Loucy (cell line): Measurements from ENCODE around the gene SH3BP4.

ENCODE experiments used
- CTCF ChIP-seq: fragments of 200-600 bp; sonication (generic); conservative IDR thresholded peaks from 2 replicates; pipeline ENCODE4 v1.5.1; 2014; ENCODE audit warnings: mild to moderate bottlenecking, antibody characterized with exemption, low read length
- EZH2phosphoT487 ChIP-seq: fragments of 200-600 bp; IDR thresholded peaks from 2 replicates; pipeline ENCODE4 v1.6.1; 2018; ENCODE audit warnings: antibody characterized with exemption, mild to moderate bottlenecking, moderate library complexity, borderline replicate concordance

- no peak for TF ChIP-seq CTCF
- no peak for TF ChIP-seq EZH2phosphoT487
These were observed 15.5 kb downstream of the SH3BP4 start for GRCh38 chr2:234967201-234967869.
